Upper lobe of left lung (tissue), 4 donors: ENCODE data around the gene NOC4L.

Source experiments
- CTCF ChIP-seq, 6 experiments: fragments of 450-650 bp in 4 of 6; fragments of 200-600 bp in 2 of 6; sonication (generic) in 2 of 6; IDR thresholded peaks; one replicate each; pipeline ENCODE4 v1.5.1; 2016 to 2019; ENCODE audit warnings: antibody characterized with exemption in 6 of 6
- EP300 ChIP-seq, 4 donors: sonication (generic); formaldehyde crosslinking; IDR thresholded peaks; one replicate each; pipeline ENCODE4 v1.5.1; 2017; ENCODE audit warnings: antibody characterized with exemption in 4 of 4, control low read depth in 2 of 4
- POLR2A ChIP-seq, 4 donors: fragments of 450-650 bp; IDR thresholded peaks; one replicate each; pipeline ENCODE4 v1.5.1; 2016 to 2017; ENCODE audit warnings: antibody characterized with exemption in 4 of 4, mild to moderate bottlenecking in 2 of 4

- TF ChIP-seq CTCF (IDR thresholded peaks at IDR 0.05) = no peak
- no peak for TF ChIP-seq POLR2A (IDR thresholded peaks at IDR 0.05)
- TF ChIP-seq EP300 (IDR thresholded peaks at IDR 0.05) = no peak
These were observed 3.8 kb upstream of the NOC4L start for GRCh38 chr12:132140501-132140900.
